Activated CD4-positive, alpha-beta T cell treated with anti-CD3 and anti-CD28 coated beads, Interleukin-2, amount 50 U/mL, for 24 hours (primary cell): ENCODE measurements around the gene SPOCK3.
"Not testable (repeated sequence)": the region's sequence is repeated elsewhere in the genome, so short reads cannot be mapped to it uniquely, and the experiment has no call there.

Experiments
- DNase-seq, 2 donors: peaks; one replicate each; pipeline ENCODE4 v3.0.0-alpha.2; 2020; ENCODE audit warnings: low read depth in 1 of 2, low spot score in 1 of 2

The SPOCK3 gene

DNA sequence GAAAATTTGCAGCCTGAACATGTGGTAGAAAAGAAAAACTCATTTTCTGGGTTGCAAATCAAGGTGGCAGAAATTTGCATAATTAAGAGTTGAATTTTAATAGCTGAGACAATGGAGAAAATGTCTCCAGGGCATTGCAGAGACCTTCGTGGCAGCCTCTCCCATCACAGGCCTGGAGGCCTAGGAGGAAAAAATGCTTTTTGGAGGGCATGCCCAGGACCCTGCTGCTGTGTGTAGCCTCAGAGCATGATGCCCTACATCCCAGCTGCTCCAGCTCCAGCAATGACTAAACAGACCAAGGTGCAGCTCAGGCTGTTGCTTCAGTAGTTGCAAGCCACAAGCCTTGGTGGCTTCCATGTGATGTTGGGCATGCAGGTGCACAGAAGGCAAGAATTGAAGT is 266.1 kb downstream of the SPOCK3 start:
- not testable (repeated sequence) for DNase-seq

DNA sequence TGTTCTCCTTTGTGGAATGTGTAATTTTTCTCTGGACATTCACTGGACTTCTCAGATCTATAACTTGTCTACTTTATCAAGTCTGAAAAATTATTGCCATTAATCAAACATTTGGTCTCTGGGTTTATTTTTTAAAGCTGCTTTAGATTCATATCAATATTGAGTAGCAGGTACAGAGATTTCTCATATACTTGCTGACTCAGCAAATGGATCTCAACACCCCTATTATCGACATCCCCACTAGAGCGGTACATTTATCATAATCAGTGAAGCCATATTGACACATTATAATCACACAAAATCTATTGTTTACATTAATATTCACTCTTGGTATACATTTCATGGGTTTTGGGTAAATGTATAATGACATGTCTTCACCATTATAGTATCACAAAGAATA is 268.7 kb downstream of the SPOCK3 start:
- no peak for DNase-seq

DNA sequence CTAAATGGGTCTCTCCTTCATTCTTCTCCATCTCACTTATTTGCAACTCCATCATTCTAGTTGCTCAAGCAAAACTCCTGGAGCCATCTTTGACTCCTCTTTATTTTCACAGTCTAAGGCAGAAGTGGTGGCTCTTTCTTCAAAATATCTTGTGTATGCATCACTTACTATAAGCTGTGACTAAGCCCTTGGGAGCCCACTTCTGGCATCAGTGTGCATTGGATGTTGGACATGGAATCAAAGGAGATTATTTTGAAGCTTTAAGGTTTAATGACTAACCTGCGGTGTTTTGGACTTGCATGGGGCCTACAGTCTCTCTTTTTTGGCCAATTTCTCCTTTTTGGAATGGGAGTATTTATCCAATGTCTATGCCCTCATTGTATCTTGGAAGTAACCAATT is 276.8 kb downstream of the SPOCK3 start:
- DNase-seq = no peak

DNA sequence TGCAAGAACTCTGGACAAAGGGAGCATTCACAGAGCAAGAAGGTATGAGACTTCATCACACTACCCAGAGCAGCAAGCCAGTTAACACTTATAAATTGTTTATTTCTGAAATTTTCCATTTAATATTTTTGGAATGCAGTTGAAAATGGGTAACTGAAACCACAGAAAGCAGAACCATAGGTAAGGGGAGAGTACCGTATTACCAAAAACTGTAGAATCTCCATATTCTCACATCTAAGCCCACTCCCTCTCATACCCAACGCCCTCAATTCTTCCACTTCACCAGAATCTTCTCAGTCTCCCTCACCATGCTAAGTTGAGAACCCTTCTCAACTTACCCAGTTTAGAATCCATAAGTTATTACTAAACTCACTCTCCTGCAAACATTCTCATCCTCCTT is 277.8 kb downstream of the SPOCK3 start:
- no peak for DNase-seq

GRCh38 chr4:166941629-166942028 is 292.7 kb downstream of the SPOCK3 start:
- DNase-seq = no peak

DNA sequence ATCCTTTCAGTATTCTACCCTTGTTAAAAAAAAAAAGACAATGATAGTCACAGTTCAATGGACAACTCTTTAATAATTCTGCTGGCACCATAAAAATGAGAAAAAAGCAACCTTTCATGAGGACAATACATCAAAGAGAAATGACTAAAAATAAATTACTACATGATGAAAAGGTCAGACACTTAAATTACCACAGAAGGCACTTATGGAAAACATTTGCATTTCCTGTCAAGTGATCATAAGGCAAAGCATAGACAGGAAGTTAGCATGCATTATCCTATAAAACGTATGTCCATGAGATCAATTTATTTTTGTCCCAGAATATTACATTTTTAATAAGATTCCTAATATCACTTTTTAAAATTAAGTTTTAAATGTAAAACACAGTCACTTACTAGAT is 303.8 kb downstream of the SPOCK3 start:
- DNase-seq = no peak

- no peak for DNase-seq
Measured at GRCh38 chr4:166924424-166924823, 309.9 kb downstream of the SPOCK3 start.

GRCh38 chr4:166913926-166914325 is 320.4 kb downstream of the SPOCK3 start:
- DNase-seq = no peak

DNA sequence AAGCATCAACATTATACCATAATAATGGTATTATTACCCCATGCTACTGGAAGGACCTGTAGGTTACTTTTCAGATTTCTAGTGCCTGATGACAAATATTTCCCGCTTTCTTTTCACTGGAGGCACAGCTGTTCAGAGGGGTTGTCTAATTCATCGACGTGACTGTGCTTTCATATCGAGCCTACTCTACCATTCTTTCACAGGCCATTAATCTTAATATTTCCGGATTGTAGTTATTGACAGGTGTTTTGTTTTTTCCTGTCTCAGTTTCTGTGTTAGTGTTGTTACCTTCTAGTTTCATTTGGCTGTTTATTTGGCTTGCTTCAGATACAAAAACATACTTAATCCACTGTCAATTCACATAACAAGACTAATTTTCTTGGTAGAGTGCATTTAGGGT is 330.9 kb downstream of the SPOCK3 start:
- no peak for DNase-seq

- no peak for DNase-seq
Measured at GRCh38 chr4:166902941-166903340, 331.4 kb downstream of the SPOCK3 start.

DNA sequence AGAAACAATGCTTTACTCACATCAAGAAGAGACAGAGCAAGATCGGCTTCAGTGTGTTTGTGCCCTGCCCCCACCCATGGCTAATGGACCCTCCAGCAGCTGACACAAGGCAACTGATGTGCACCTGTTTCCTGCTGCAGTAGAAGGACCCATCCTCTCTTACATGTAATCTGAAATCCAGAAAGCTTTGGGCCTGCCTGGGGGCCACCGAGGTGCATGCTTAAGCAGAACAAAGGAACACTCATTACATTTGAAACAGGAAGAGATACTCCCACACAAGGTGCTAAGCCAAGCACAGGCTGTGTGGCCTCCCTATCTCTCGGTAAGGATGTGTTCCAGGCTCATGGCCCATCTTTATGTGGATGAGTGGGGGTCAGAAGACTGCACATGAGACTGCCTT is 338.0 kb downstream of the SPOCK3 start:
- DNase-seq = no peak

- no peak for DNase-seq
Measured at GRCh38 chr4:166895771-166896170, 338.5 kb downstream of the SPOCK3 start.

- no peak for DNase-seq
Measured at GRCh38 chr4:166887457-166887856, 346.8 kb downstream of the SPOCK3 start.

DNA sequence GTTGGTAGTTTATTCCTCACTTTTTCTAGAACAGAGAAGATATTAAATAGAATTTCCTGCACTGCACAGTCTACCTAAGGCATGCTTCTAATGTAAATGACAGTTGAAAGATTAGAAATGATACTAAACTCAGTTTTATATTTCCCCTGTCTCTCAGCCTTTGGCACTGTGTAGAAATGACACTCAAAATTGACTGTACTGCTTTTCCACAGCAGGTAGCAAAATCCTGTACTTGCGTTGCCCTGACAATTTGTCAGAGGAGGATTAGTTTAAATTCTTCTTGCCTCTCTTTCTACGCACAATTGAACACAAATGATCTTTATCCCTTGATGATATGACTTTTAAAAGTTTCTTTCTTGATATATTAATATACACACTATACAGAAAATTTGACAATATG is 347.6 kb downstream of the SPOCK3 start:
- no peak for DNase-seq

DNA sequence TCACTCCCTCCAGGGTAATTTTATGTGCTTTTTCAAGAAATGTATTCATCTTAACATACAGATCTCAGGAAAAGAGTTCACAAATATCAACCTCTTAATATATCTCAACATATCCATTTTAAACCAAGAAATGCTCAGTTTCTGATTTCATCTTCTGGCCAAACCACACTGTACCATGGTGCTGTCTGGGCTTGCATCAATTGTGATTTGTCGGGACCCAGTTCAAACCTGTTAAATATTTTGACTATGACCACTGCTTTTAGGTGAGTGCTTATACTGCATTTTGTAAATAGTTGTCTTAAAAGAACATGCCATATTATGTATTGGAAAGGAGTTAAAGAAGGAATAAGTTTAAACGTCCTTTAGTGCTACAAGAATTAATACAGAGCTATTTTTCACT is 352.1 kb downstream of the SPOCK3 start:
- no peak for DNase-seq

- DNase-seq = no peak
Measured at GRCh38 chr4:166875821-166876220, 358.5 kb downstream of the SPOCK3 start.

DNA sequence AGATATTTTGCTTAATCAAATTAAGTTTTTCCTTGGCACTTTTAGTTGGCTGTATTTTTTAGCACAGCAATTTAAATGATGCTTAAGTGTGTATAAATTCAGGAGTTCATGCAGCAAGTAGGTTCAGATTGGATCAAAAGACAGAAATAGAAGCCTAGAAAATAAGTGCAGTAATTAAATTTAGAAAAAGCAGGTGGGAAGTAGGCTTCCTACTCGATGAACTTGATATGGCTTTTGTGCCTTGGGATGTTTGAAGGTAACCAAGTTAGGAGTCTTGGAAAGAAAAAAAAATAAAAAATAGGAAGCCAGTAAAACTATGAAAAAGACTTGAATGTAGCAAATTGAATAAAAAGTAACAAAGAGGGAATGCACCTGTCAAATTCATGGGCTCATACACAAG is 372.3 kb downstream of the SPOCK3 start:
- DNase-seq = no peak

- not testable (repeated sequence) for DNase-seq
Measured at GRCh38 chr4:166850398-166850797, 383.9 kb downstream of the SPOCK3 start.

GRCh38 chr4:166846939-166847338 is 387.4 kb downstream of the SPOCK3 start:
- no peak for DNase-seq

GRCh38 chr4:166842795-166843261 is 391.5 kb downstream of the SPOCK3 start:
- no peak for DNase-seq

- no peak for DNase-seq
Measured at GRCh38 chr4:166839615-166840251, 394.6 kb downstream of the SPOCK3 start.

- no peak for DNase-seq
Measured at GRCh38 chr4:166838975-166839614, 395.2 kb downstream of the SPOCK3 start.

GRCh38 chr4:166836865-166837264 is 397.4 kb downstream of the SPOCK3 start:
- DNase-seq = no peak
